NCI-H2081 treated with DMSO at 0.1 percent for 48 hours (cell line): ENCODE results near the gene TKT.

Source experiments
- DNase-seq: peaks from one replicate; lab custom pipeline; 2025; lab: John Stamatoyannopoulos, UW

Gene TKT

DNA sequence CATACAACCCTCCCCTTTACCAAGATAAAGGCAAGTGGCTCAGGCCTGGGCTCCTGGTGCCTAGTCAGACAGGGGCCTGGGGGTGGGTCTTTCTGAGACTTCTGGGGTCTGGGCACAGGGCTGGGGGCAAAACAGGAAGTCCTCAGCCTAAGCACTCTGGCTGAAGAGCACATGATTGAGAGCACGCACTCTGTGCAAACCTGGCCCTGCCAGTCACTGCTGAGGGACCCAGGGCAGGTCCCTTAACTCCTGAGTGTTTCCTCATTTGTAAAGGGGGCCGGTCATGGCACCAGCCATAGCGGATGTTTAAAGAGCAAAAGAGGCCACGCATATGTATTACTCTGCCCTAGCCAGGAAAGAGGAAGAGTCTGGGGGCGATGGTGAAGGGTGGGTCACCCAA is 16.0 kb downstream of the TKT start:
- no peak for DNase-seq

DNA sequence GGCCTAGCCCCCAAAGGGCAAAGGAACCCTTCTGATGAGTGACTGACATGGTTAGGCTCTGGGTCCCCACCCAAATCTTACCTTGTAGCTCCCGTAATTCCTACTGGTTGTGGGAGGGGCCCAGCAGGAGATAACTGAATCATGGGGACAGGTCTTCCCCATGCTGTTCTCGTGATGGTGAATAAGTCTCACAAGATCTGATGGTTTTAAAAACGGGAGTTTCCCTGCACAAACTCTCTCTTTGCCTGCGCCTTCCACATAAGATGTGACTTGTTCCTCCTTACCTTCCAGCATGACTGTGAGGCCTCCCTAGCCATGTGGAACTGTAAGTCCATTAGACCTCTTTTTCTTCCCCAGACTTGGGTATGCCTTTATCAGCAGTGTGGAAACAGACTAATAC is 16.9 kb downstream of the TKT start:
- no peak for DNase-seq

DNA sequence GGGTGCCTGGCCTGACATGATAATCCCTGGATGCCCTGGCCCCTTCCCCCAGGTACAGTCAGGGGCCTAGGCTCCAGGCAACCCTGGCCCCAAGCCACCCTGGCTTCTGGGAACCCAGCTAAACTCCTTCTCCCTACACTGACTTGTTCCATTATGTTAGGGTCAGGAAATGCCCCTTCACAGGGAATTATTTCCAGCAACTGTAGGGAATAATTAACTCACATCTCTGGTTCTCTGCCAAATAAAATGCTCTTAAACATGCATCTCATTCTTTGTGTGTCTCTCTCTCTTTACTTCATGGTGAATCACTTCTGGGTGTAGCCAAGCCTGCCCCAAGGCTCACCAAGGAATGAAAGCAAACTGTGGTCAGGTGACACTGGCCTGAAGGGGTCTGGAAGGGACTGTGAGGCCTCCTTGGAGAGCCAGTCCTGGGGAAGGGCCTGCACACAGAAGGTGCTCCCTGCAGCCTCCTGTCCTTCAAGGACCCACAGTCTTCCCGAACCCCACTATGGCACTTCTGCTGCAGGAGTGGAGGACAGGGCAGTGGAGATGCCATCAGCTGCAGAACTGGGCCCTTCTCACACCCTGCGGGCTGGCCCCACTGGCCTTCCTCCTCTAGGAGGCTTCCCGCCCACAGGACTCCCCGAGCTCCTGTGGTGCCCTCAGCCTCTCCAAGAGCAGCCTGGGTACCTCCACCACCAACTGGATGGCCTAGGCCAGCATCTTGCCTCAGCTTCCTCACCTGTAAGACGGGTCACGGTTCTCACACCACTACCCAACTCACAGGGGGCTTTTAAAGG is 17.6 kb downstream of the TKT start:
- DNase-seq = no peak

DNA sequence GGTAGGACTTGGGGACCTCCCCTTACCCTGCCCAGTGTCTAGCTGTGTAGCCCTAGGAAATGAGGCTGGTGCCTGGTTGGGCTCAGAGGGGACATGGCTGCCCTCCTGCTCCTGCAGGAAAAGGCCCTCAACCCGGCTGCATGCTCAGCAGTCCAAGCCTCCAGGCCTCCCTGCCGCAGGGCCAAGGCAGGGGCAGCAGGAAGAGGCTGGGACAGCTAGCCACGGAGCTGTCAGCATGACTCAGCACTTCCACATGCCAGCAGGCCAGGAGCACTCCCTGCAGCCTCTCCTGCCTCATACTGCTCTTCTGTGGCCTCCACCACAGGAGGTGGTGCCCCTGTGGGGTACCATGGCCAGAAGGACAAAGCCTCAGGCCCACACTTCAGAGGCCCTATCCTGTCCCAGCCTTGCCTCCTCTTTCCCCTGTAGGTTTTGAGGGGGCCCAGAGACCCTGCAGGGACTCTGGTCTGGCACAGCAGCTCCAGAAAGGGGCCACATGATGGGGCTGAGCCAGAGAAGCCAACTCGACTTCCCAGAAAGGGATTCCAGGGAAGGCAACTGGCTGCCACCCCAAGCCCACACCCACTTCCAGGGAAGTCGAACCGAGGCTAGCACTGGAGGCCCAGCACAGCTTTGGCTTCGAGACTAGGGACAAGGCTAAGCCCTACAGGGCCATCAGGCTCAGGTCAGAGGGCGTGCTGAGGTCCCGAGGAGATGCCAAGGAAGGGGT is 19.5 kb downstream of the TKT start:
- DNase-seq = no peak

DNA sequence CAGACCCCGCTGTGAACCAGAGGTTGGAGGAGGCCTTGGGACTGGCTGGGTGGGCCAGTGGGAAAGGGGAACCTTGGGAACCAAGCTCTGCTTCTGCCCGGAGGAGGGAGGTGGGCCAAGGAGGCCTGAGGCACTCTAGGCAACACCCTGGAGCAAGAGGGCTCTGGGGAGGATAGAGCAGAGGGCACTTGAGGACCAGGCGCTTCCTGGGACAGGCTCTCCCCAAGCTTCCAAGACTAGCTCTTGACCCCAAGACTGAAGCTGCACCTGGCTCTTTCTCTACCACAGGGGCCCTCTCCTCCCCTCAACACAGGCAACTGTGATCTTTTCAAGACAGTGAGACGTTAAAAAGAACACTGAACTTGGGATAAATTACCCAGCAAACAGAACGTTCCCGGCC is 20.3 kb downstream of the TKT start:
- DNase-seq = no peak

DNA sequence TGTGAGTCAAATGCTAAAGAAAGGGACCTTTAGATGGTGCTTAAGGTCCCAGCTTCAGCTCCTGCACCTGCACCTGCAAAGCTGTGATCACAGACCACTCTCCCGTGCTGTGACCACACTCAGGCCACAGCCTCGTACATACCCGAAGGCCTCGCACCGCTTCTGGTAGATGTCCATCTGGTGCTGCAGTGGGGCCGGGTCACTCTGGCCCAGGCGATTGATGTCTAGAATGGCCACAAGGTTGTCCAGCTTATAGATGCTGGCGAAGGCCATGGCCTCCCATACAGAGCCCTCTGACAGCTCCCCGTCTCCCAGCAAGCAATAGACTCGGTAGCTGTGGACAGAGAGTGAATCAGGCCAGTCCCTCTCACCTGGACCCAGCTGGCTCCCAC is 21.0 kb downstream of the TKT start:
- DNase-seq = no peak

DNA sequence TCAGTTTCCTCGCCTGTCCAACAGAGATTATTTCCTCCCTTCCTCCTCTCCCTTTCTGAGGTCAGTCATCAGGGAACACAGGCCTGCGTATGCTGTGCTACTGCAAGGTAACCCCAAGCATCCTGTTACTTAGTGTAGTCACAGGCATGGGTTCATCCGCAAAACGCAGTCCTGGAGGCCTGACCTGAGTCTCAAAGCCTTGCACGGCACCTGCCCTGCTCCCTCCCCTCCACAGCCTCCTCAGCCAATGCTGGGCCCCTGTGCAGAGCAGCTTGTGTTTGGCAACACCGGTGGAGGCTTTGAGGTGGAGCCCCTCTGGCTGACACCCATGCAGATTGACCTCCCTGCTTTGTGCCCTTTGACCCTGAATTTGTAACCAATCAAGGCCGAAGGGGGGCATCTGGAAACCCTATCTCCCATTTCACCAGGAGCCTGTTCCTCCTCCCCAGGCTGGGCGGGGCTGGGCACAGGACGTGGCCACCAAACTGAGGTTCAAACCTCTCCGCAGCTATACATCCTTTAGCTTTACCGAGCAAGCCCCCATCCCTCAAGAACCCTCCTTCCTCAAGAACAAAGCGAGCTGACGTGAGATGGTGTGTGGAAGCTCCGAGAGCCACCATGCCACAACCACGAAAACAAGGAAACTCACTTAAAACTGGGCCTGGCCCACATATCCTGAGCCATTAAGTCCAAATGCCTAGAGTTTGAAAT is 21.5 kb downstream of the TKT start:
- no peak for DNase-seq

DNA sequence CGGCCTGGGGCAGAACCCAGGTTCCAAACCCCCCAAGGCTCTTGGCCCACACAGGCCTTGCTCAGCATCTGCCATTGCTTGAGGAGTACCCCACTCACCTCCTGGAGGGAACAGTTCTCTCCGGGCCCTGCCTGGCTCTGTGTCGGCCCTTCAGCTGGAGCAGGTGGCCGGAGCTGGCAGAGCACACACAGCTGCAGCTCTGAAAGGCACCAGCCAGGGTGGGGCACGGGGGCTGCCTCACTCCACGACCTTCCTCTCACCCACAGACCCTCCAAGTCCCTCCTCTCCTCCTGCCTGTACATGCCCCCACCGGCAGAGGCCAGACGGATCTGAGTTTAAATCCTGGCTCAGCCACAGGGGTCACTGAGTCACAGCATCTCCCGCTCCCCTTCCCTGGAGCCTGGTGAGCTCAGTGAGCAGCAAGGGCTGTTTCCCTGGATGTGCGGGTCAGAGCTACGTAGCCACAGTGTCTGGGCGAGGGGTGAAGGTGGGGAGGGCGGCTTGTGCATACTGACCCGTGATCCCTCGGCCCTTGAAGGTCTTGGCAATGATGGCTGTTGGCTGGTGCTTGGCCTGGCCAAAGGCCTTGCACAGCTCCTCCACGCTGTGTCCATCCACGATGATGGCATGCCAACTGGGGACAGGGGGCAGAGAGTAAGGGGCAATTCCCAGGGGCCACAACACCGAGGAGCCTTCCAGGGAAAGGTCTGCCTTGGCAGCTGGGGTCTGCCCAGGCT is 23.0 kb downstream of the TKT start:
- no peak for DNase-seq

DNA sequence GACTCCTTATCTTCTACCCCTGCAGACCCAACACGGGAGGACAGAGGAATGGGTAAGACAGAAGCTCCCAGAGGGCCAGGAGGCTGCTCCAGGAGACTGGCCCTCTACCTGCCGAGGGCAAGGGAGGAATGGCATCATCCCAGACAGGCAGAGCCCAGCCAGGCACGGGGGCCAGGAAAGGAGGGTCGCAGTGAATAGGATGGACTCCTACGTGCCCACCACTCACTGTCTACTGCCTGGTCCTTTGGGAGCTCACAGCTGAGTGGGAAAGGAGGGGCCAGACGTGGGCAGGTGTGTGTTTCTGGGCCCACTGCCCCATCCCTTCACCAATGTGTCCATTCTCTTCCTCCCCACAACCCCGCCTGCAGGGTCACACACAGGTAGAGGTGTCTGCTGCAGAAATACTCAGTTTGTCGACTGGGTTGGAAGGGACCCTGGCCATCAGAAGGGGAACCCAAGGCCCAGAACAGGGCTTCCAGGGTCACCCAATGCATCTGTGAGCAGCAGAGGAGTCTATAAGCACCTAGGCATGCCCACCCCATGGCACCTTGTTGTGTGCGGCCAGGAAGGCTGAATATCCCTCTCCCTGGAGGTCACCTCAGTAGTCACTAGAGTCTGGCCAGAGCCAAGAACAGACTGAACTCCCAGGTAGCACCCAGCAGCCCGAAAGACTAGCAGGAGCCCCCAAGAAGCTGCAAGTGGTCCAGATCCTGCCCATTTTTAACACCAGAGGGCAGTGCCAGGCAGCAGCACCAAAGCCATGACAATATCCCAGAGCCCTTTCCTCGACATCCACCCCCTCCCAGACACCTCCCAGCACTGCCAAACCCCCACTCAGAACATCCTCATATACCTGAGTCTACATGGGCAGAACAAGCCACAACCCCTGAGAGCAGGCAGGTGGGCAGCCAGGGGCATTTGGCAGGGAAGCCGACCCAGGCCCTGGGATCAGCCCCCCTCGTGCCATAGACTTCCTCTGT is 24.0 kb downstream of the TKT start:
- DNase-seq = no peak

DNA sequence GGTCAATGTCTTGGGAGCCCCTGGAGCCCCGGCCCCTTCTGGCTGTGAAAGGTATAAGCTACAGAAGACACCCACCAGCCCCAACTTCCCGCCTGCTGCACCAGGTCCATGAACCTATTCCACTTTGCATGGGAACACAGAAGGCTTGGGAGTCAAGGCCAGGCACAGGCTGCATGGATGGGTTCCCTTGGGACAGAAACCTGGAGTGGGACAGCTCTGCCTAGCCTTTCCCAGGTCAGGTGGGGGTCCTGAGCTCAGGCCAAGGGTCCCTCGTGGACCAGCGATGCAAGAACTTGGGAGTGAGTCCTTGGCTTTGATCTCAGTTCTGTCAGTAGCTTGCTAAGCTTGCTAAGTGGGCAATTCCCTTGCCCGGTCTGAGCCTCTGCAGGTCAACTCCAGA is 25.0 kb downstream of the TKT start:
- DNase-seq = no peak

DNA sequence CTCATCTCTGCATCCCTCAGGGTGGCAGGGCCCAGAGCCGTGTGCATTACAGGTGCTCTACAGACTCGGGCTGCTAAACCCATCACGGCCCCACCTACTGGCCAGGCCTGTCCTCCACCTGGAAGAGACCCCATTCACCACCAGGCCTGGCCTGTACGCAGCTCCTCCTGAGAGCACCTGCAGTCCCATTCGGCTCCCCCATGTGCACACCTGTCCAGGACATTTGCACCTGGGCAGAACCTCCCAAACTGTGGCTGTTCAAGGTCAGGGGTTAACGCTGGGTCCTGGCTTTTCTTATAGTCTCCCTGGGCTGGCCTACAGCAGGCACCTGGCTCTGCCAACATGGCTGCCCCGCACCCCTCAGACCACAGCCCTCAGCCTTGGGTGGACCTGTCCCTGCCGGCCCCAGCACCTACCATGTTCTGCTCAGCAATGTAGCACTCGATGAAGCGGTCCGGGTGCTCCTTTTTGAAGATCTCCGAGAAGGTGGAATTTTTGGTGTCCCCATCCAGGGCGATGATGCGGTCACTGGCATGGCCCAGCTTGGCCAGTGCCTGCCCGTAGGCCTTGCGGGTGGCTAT is 25.7 kb downstream of the TKT start:
- DNase-seq = no peak

DNA sequence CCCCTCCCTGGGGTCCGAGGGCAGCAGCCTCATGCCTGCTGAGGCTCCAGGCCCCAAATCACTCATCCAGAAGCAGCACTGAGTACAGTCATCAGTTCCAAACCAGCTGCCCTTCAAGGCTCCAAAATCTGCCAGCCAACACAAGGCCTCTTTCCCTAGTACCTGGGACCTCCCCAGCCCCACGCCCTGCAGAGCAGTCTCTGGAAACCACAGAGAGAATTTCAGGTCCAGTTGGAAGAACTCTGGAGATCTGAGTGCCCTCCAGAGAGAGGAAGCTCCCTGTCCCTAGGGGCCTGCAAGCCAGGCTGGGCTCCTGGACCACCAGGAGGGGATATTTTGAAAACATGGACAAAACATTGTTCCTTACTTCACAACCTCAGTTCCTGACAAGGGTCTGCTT is 26.2 kb downstream of the TKT start:
- DNase-seq = no peak

DNA sequence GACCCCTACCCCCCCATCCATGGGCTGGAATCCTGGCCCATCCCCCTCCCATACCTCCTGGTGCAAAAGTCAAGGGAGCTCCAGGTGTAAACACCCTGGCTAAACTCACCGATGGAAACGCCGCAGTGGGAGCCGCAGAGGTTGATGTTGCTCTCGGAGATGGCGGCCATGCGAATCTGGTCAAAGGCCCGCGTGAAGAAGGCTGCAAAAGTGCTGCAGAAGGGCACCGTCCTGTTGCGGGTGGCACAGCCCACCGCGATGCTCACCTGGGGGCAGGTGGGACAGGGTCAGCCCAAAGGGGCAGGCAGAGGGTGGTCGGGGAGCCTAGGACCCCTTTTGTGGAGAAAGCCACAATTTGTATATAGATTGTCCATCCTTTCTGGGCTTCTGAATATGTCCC is 26.7 kb downstream of the TKT start:
- DNase-seq = no peak

DNA sequence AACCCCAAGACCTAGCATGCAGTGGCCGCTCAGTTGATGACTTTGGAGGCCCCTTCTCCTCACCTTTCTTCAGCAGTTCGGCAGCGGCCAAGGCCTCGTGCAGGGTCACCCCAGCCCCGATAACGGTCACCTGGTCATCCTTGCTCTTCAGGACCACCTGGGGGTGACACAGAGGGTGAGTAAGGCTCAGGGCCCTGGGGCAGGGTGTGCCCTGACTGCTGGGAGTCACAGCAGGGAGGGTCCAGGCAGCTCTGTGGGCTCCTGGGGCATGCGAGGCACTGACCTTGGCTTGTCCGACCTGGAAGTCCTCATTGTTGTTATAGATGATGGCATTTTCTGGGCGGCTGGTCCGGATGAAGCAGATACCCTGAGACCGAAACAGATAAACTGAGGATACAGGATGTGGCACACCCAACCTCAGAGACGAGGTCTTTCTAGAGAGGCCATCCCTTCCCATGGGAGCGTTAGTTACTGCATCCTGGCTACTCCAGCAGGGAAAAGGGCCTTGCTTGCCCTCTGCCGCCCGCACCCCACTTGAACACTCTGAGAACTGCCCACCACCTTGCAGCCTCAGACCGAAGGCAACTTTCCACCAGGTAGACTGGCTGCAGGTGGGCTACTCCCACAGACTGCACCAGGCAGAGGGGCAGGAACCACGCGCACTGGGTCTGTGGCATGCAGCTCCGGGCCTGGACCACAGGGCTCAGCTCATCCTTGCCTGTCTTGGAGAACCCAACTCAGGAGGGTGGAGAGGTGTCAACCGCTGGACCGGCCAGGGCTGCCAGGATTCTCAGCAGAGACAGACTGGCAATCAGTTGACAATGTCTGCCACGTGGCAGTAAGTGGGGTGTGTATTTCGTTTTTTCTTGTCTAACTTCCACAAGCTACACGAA is 27.6 kb downstream of the TKT start:
- DNase-seq = no peak

DNA sequence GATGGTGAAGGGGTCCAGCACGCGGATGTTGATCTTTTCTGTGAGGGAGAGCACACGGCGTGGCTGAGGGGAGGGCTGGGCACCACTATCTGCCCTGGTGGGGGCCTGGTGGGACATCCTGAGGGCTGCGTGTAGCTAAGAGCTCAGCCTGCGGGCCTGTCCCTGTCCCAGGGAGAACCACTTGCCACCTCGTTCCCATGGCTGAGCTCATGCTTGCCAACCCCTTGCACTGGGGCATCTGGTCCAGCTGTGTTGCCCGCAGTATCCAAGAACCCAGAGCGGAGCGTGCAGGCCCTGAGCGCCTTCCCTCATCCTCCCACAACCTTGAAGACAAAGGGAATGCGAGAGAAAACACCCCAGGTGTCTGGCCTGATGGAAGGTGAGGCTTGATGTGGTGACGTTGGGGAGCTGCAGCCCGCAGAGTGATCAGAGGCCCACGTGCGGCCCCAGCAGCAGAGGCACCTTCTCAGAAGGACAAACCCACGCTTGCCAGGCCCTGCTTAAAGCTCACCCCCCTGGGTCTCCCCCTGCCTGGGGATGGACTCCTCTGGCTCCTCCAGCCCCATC is 28.9 kb downstream of the TKT start:
- DNase-seq = no peak

DNA sequence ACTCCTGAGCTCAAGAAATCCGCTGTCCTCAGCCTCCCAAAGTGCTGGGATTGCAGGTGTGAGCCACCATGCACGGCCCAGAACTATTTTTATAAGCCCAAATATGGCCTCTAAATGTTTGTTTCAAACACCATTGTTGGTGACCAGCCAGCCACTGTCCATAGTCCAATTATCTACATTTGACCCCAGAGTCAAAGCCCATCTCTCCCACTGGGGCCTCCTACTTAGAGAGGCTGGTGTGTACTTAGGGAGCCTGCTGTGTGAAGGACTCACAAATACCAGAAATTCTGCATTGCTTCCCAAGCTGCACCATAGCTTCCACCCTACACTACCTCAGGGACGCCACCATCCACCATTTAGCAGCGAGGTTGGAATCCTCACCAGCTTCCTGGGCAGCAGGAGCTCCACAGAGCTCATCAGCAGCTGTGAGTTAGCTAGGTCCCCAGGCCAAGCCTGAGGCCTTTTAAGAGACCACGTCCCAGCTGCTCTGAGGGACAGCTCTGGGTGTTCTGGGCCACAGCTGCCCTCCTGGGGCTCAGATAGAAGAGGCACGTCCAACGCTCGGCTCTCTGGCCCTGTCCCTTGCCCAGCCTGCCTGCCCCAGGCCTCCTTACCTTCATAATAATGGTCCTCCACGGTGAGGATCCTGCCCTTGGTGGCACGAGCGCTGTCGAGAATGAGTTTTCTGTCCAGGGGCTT is 29.5 kb downstream of the TKT start:
- DNase-seq = no peak

DNA sequence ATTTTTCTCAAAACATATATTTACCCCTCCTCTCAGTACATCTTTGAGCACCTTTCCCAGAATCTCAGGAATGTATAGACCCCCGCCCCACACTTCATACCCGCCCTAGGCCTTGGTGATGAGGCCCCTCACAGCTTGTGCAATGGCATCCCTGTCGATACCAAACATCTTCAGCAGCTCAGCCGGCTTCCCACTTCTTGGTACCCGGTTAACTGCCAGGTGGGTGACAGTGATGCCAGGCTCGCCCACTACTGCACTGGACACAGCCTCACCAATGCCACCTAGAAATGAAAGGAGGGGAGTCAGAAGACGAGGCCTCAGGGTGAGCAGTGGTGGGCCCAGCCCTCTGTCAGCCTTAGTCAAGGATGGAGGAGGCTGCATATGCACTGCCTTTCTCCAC is 30.2 kb downstream of the TKT start:
- DNase-seq = no peak

DNA sequence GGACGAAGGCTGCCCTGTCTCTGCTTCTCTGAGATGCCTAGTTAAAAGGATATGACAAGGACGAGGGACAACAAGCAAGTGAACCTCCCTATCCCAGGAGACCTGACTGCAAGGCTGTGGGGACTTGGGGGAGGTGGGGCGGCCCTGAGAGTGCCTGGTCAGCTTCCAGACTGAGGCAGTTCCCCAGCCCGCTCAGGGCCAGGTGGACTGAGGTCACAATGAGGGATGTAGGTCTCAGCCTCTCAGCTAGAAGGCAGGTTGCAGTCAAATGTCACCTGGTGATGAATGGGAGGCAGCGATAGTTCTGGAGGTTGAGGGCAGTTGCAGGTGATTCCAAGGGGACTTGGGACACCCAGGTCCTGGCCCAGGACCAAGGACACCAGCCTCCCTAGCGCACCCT is 30.6 kb downstream of the TKT start:
- no peak for DNase-seq

DNA sequence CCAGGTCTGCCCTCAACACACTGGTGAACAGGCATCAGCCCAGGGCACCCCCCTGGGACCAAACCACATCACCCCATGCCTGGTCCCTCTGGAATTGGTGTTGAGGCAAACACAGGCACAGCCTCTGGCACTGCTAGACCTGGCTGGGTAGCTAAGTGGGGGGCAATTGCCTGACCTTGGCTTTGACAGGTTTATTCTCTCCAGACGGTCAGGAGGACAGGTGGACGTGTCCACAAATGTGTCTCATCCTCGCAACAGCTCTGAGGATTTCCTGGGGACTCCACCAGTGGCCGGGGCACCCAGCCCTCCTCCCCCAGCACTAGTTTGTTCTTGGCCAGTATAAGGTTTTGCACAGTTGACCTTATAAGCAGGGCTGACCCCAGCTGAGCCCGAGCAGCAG is 31.3 kb downstream of the TKT start:
- DNase-seq = no peak
